CD4-positive, alpha-beta T cell treated with Interleukin-1 beta for 1 hour (primary cell): Measurements from ENCODE around the gene SIGLEC9.

Source experiments
- DNase-seq, 2 donors: peaks; one replicate each; pipeline ENCODE4 v3.0.0-alpha.2; 2020 to 2022

The SIGLEC9 gene

GRCh38 chr19:51097796-51098195 is 26.9 kb upstream of the SIGLEC9 start:
- DNase-seq, result no peak

DNA sequence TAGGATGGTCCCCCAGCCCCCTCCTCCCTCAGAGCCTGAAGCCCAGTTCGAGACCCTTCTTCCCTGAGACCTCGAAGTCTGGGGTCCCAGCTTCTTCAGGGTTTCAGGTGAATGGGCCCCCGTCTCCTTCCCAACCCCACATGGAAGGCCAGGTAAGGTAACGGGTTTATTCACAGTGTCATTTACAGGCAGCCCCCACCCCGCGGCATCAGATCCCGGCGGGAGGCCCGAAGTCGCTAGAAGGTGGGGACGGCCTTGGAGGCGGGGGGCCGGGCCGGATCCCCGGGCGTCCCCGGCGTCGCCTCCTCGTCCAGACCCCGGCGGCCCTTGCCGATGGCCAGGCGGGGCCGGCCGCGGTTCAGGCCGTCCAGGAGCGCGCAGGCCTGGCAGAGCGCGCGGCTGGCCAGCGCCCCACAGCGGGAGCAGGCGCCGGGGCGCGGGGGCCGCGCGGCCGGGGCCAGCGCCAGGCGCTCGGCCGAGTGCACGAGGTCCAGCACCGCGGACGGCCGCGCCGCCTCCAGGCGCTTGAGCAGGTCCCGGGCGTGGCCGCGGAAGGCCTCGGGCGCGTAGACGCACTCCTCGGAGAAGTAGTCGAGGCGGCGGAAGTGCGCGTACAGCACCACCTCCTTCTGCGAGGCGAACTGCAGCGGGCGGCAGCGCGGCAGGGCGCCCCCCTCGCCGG is 26.2 kb upstream of the SIGLEC9 start:
- DNase-seq, result peak; percentile 44 to 72

DNA sequence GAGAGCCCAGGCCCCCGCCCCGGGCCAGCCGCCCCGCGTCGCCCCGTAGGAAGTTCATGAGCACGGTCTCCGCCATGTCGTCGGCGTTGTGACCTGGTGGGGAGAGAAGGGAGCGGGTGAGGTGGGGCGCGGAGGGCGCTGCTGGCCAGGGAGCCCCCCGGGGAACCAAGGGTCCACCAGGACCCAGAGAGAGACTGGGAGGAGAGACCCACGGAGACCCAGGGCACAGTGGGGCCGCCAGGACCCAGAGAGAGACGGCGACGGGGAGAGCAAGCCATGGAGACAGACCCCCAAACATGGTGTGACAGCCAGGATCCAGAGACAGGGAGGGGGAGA is 25.7 kb upstream of the SIGLEC9 start:
- no peak for DNase-seq

DNA sequence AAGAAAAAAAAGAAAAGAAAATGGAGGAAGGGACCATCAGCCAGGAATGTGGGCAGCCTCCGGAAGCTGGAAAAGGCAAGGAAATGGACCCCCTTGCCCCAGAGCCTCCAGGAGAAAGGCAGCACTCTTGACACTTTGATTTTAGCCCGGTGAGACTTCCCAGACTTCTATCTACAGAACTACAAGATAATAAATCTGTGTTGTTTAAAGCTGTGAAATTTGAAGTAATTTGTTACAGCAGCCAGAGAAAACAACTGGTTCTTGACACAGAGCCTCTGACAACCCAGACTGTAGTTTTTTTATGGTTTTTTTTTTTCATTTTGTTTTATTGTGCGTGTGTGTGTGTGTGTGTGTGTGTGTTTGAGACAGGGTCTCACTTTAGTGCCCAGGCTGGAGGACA is 24.1 kb upstream of the SIGLEC9 start:
- DNase-seq, result no peak

GRCh38 chr19:51101171-51101865 is 23.4 kb upstream of the SIGLEC9 start:
- no peak for DNase-seq

DNA sequence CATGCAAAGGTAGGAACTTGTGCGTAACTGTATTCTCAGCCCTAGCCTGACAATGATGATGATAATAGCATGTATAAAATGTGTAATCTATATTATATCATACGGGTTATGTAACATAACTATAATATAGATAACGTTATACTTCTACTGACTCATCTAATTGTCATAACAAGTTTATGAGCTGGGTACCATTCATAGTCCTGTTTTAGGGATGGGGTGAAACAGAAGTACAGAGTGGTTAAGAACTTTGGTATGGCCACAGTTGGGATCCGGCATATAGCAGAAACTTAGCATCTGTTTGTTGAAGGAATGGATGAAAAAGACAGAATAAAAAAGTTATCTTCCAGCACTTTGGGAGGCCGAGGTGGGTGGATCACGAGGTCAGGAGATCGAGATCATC is 21.7 kb upstream of the SIGLEC9 start:
- no peak for DNase-seq

- no peak for DNase-seq
These were observed 20.8 kb upstream of the SIGLEC9 start for GRCh38 chr19:51103926-51104341.

- no peak for DNase-seq
These were observed 17.2 kb upstream of the SIGLEC9 start for GRCh38 chr19:51107406-51108065.

DNA sequence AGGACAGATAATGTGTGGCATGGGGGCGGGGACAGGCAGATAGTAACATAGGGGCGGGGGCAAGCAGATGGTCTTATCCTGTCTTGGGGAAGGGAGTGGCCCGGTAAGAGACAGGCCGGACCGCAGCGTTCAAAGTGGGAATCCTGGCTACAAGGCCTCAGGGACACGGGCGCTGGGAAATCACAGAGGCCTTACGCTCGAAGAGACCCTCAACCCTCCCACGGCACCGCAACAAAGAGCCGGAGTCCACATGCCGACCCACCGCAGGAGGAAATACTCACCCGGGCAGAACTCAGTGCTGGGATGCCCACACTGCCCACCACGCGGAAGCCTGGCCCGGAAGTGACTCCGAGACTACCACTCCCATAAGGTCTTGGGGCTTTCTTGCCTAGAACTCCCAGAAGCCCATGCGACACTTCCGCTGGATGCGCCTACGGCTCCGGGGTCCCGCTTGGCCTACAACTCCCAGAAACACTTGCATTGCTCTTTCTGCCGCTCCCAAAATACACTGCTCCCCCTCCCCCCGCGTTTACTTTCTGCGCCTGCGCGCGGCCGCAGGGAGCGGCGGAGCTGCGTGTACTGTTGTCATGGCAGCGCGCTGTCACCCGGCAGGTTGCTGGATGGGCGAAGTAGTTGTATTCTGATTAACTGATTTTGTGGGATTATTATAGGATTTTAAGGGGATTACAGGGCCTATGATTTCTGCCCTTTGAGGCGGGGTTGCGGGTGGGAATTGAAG is 16.5 kb upstream of the SIGLEC9 start, which contains the start of gene CTU1:
TSS of gene CTU1 (minus strand) at position 344 of the 739 bp plus-strand sequence. CDS start 3,840 bp downstream, outside the sequence.
- DNase-seq, result peak; percentile 99

GRCh38 chr19:51108805-51109146 is 15.9 kb upstream of the SIGLEC9 start:
- no peak for DNase-seq

- DNase-seq, result no peak
These were observed 14.1 kb upstream of the SIGLEC9 start for GRCh38 chr19:51110666-51110971.

DNA sequence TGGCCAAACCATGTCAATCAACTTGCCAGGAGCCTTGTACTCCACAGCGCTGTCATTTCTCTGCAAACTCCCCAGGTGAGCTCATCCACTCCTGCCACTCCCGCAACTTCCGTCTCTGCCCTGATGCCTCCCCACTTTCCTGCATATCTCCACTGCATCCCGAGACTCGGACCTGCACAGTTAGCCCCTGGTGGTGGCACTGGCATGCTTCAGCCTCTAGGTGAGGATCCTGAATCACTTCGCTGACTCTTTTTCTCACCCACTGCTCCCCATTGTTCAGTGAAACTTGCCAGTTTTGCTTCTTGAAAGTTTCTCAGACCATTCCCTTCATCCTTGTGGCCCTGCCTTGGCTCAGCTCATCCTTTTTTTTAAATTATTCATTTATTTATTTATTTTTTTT is 13.1 kb upstream of the SIGLEC9 start:
- DNase-seq, result no peak

GRCh38 chr19:51114087-51114729 is 10.5 kb upstream of the SIGLEC9 start:
- DNase-seq, result no peak

GRCh38 chr19:51116736-51117286 is 7.9 kb upstream of the SIGLEC9 start:
- peak in 1 of 2 donors; percentile 34 for DNase-seq

DNA sequence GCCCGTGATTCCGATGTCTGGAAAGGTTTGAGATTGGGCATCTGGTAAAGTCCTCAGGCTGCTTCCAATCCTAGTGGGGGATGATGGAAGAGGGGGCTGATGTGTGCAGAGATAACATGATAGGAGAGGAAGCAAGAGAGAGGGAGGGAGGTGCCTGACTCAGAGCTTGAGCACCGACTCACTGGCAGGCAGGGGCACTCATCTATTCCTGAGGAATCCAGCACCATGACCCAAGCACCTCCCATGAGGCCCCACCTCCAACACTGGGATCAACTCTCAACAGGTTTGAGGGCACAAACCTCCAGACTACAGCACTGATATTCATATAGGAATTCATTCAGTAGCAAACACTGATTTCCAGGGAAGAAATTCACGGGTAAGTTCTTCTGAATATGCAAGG is 5.6 kb upstream of the SIGLEC9 start:
- no peak for DNase-seq

- DNase-seq, result no peak
These were observed 5.1 kb upstream of the SIGLEC9 start for GRCh38 chr19:51119611-51120010.

GRCh38 chr19:51120160-51120559 is 4.5 kb upstream of the SIGLEC9 start:
- DNase-seq, result no peak

DNA sequence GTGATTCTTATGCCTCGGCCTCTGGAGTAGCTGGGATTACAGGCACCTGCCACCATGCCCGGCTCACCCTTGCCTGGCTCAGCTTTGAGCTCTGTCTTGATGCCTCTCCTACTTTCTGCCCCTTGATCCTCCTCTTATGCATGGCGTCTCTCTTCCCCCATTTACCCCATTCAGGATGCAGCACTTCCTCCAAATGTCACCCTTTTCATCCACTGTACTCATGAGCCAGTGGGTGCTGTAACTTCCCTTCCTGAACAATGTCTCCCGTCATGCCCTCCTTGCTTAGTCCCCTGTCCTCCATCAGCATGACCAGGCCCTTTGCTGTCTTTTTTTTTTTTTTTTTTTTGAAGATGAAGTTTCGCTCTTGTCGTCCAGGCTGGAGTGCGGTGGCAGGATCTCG is 3.4 kb upstream of the SIGLEC9 start:
- DNase-seq, result no peak

DNA sequence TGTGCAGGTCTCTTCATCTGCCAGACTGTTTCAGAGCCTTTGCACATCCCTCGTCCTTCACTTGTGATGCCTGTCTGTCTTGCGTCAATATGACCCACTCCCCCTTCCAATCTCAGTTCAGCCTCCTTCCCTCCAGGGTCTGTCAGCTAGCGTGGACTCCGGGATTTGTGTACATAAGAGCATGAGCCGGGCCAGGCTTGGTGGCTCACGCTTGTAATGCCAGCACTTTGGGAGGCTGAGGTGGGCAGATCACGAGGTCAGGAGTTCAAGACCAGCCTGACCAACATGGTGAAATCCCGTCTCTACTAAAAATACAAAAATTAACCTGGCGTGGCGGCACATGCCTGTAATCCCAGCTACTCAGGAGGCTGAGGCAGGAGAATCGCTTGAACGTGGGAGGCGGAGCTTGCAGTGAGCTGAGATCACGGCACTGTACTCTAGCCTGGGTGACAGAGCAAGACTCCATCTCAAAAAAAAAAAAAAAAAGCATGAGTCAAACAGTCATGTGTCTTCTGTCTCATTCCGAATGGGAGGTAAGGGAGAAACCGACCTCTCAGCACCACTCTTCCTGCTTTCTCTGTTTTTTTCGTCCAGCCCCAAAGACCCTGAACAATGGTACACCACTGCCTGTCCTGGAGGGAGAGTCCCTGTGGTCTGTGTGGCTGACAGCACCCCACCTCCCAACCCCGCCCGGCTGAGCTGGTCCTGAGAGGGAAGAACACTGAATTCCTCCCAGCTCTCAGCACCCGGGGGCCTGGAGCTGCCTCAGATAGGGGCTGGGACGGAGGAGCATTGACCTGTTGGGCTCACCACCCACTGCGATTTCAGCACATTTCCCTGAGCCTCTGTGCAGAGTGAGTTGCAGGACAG is 2.4 kb upstream of the SIGLEC9 start:
- peak in 1 of 2 donors; percentile 53 for DNase-seq

GRCh38 chr19:51123381-51123800 is 1.3 kb upstream of the SIGLEC9 start:
- peak; percentile 60 to 67 for DNase-seq

- DNase-seq, result no peak
These were observed 904 bp upstream of the SIGLEC9 start for GRCh38 chr19:51123802-51124201.

DNA sequence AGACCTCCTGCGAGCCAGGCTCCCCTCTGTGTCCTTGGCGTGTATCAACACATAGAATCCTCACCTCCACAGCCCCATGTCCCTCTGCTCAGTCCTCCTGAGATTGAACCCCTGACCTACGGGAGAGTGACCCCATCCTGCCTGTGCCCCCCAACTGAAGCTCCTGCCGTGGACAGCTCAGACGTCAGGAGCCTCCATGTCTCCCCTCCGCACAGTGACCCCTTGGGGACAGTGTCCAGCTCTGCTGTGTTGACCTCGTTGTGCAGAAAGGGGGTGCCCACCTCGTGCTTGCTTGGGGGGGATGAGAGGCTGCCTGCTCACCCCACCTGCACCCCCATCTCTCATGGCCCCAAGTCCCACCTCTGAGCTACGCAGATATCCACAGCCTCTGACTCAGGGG is 490 bp upstream of the SIGLEC9 start:
- no peak for DNase-seq
